Colonic mucosa (tissue), 4 donors: Measurements from ENCODE around the gene TOM1. TPM values are rescaled to one million over a fixed set of nuclear protein-coding genes. Genes with fewer than 3 reads are reported as not detected.
A peak's percentile ranks its signal among the peaks of the same experiment; 100 is the strongest.

Source experiments
- DNase-seq: peaks from one replicate; pipeline ENCODE4 v3.0.0-alpha.2; 2020
- H3K27ac ChIP-seq: fragments of 200-600 bp; one replicate; pipeline ENCODE4 v1.8.0; 2021
- H3K27me3 ChIP-seq: fragments of 200-600 bp; one replicate; pipeline ENCODE4 v1.8.0; 2021
- H3K36me3 ChIP-seq: fragments of 200-600 bp; one replicate; pipeline ENCODE4 v1.8.0; 2021
- H3K4me1 ChIP-seq: fragments of 200-600 bp; one replicate; pipeline ENCODE4 v1.8.0; 2021; ENCODE audit warnings: mild to moderate bottlenecking
- H3K4me3 ChIP-seq: fragments of 200-600 bp; one replicate; pipeline ENCODE4 v1.8.0; 2021
- H3K9ac ChIP-seq, 2 donors: one replicate each; pipeline ENCODE4 v1.7.0; 2013; ENCODE audit warnings: control low read depth in 2 of 2, low read depth in 2 of 2, low read length in 2 of 2
- H3K9me3 ChIP-seq: fragments of 200-600 bp; one replicate; pipeline ENCODE4 v1.8.0; 2021
- intact Hi-C: fragments of 100-400 bp; cut with DNase I; formaldehyde crosslinking; loops from one replicate; pipeline ENCODE4 v1.14.1; 2022
- total RNA-seq, 2 donors: library from RNA; stranded (reverse); fragmentation: NEBNext Ultra II Directional in 1 of 2; extraction: Animal tissue kit (Norgen Biotek cat#: 25700) in 1 of 2; gene quantifications; one replicate each; pipeline ENCODE4 v1.2.1, GENCODE V29; 2021
- TF ChIP-seq, protein P1 (sequence below): fragments of 200-600 bp; IDR thresholded peaks from one replicate; pipeline ENCODE4 v1.8.0; 2022; ENCODE audit warnings: antibody characterized with exemption, mild to moderate bottlenecking
- donor health status: healthy.
- donor health status: DM: no; HTN: no; CAD: no.
- donor health status: DM: no; HTN: no; CAD: no.

The TOM1 gene
- total RNA-seq, 2 donors from 2014 or later, result 43.0 to 60.3 TPM

DNA sequence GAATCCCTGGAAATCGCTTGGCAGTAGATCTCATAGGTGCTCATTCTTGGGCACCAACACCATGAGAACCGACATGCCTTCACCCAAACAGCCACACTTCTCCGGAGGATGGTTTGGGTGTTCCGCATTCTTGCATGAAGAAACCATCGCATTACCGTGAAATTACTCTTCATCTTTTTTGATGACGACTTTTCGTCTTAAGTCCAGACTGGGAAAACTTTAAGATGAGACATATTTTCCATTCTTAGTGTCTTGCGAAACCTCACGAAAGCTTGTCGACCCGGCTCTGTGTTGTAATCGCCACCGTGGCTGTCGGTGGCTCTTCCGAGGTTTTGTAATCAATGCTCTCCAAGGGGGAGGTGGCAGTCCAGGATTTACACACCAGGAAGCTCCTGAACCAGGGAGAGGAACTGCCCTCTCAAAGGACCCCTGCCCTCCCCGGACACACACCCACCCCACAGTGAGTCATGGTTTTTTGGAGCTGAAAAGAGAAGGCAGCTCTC lies 1.7 kb downstream of the TOM1 start:
- peak overlapping the region; percentile 92 for H3K27ac ChIP-seq
- peak overlapping the region; percentile 65 for H3K4me3 ChIP-seq
- H3K9ac ChIP-seq, result peak overlapping the region in 1 of 2 donors; percentile 62
- peaks cover 4% of the 10 kb centered on the region for H3K4me1 ChIP-seq
- H3K36me3 ChIP-seq, result no peaks in the 10 kb centered on the region
- DNase-seq, result no peak
- H3K27me3 ChIP-seq, result no peaks in the 10 kb centered on the region
- TF ChIP-seq, protein P1, sequence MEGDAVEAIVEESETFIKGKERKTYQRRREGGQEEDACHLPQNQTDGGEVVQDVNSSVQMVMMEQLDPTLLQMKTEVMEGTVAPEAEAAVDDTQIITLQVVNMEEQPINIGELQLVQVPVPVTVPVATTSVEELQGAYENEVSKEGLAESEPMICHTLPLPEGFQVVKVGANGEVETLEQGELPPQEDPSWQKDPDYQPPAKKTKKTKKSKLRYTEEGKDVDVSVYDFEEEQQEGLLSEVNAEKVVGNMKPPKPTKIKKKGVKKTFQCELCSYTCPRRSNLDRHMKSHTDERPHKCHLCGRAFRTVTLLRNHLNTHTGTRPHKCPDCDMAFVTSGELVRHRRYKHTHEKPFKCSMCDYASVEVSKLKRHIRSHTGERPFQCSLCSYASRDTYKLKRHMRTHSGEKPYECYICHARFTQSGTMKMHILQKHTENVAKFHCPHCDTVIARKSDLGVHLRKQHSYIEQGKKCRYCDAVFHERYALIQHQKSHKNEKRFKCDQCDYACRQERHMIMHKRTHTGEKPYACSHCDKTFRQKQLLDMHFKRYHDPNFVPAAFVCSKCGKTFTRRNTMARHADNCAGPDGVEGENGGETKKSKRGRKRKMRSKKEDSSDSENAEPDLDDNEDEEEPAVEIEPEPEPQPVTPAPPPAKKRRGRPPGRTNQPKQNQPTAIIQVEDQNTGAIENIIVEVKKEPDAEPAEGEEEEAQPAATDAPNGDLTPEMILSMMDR, result no peak
- intact Hi-C loops, result no loop called here
- H3K9me3 ChIP-seq, result no peaks in the 10 kb centered on the region

DNA sequence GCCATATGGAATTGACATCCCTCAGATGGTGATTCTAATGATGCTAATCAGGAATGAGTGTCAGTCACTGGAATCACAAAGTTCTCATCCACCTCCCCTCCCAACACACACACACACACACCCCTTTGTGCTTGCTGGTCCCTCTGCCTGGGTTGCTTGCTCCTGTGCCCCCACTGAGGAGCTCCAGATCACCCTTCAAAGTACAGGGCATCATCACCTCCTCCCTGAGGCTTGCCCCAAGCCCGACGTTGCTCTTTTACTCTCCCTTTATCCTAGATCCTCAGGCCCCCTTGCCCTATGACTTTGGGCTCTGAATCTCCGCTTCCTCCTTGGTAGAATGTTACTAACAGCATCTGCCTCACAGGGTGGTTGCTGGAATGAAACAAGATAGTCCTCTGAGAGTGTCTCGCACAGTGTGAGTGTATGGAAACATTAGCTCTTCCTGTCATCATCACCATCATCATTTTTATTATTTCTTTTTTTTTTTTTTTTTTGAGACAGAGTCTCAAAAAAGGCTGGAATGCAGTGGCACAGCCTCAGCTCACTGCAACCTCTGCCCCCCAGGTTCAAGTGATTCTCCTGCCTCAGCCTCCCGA lies 3.4 kb downstream of the TOM1 start:
- no peak overlapping the region for H3K9ac ChIP-seq
- H3K27me3 ChIP-seq, result no peaks in the 10 kb centered on the region
- no peaks in the 10 kb centered on the region for H3K9me3 ChIP-seq
- TF ChIP-seq, protein P1, result no peak
- H3K27ac ChIP-seq, result no peak overlapping the region
- H3K4me3 ChIP-seq, result no peak overlapping the region
- H3K4me1 ChIP-seq, result peaks cover 4% of the 10 kb centered on the region
- no peaks in the 10 kb centered on the region for H3K36me3 ChIP-seq
- intact Hi-C loops, result no loop called here
- no peak for DNase-seq

DNA sequence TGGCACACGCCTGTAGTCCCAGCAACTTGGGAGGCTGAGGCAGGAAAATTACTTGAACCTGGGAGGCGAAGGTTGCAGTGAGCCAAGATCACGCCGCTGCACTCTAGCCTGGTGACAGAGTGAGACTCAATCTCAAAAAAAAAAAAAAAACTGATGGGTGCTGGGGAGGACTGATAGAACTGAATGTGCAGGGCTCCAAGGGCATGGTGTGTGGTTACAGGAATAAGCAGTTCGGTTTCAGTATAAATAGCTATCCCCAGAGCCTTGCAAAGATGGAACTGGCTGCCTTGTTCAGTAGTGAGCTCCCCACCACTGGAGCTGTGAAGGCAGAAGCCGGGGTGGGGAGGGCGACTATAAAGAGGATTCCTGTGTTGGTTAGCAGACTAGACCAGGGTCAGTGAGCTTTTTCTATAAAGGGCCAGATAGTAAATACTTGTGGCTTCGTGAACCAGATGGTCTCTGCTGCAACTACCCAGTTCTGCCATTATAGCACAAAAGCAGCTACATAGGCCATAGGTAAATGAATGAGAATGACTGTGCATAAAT lies 5.9 kb downstream of the TOM1 start:
- H3K36me3 ChIP-seq, result no peaks in the 10 kb centered on the region
- no peaks in the 10 kb centered on the region for H3K9me3 ChIP-seq
- H3K4me1 ChIP-seq, result peaks cover 11% of the 10 kb centered on the region
- intact Hi-C loops, result no loop called here
- TF ChIP-seq, protein P1, result no peak
- DNase-seq, result no peak
- H3K27me3 ChIP-seq, result no peaks in the 10 kb centered on the region
- no peak overlapping the region for H3K9ac ChIP-seq
- H3K4me3 ChIP-seq, result no peak overlapping the region
- no peak overlapping the region for H3K27ac ChIP-seq

DNA sequence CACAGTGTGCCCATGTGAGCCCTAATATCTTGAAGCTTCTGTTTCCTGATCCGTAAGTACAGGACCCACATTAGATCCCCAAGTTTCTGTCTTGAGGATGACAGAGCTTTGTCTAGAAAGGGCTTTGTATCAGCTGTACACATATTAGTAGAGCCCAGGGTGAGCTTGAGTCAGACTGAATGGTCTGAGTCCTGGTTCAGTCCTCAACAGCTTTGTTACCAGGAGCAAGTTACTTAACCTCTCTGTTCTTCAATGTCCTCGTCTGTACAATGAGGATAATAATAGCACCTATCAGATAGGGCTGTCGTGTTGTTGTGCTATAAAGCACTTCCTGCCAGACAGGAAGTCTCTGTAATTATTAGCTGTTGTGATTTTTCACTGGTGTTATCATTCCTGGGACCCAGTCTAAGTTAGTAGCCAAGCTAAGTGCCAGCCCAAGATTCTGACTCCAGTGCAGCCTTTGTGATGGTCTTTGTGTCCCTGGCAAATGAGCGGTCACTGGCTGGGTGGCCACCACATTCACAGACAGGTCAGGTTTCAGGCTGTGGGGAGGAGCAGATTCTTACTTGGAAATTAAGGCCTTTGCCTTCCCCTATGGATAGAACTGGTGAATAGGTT lies 6.8 kb downstream of the TOM1 start:
- Histone ChIP-seq H3K27me3 (no peaks in the 10 kb centered on the region), H3K4me1 (peaks cover 16% of the 10 kb centered on the region), H3K4me3 (no peak overlapping the region), H3K36me3 (no peaks in the 10 kb centered on the region), H3K27ac (no peak overlapping the region), H3K9me3 (no peaks in the 10 kb centered on the region), H3K9ac (no peak overlapping the region)
- TF ChIP-seq, protein P1, result no peak
- intact Hi-C loops, result no loop called here
- DNase-seq, result no peak

DNA sequence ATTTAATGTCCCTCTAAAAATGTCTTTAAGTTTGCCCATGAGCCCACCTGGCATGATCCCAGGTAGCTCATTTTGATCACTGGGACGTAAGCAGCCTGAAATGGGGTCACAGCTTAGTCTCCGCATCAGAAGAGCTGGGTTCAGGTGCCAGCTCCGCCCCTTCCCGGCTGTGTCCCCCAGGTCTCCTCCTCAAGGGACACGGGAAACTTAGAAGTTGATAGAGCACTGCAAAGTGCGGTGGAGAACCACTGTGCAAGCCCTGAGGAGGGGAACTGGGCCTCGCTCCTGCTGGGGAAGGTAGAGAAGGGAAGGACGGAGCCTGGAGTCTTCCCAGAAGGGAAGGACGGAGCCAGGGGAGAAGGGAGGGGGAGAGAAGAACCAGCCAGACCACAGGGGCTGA lies 7.7 kb downstream of the TOM1 start:
- Histone ChIP-seq H3K4me3 (no peak overlapping the region), H3K9ac (no peak overlapping the region), H3K9me3 (no peaks in the 10 kb centered on the region), H3K4me1 (peaks cover 19% of the 10 kb centered on the region), H3K27ac (no peak overlapping the region), H3K27me3 (no peaks in the 10 kb centered on the region), H3K36me3 (no peaks in the 10 kb centered on the region)
- intact Hi-C loops, result no loop called here
- no peak for DNase-seq
- TF ChIP-seq, protein P1, result no peak
